ENCODE results near the gene PKM.

PKM gene

GRCh38 chr15:72230197-72231065 is 559 bp downstream of the PKM start:
- Histone ChIP-seq H3K4me1 (ENCODE audit: control insufficient read depth, insufficient read depth, low read length) (peaks cover 41% of the 10 kb centered on the region), H3K4me3 (ENCODE audit: low read length) (peak overlapping the region; percentile 67), H3K9me3 (ENCODE audit: control insufficient read depth, low read length) (no peaks in the 10 kb centered on the region), H3K27me3 (ENCODE audit: control insufficient read depth, insufficient read depth, low read length) (no peaks in the 10 kb centered on the region), H3K9ac (ENCODE audit: low read length) (peak overlapping the region; percentile 79), H3K36me3 (ENCODE audit: control insufficient read depth, insufficient read depth, low read length) (no peaks in the 10 kb centered on the region)

- peak overlapping the region; percentile 67 for H3K4me3 ChIP-seq (ENCODE audit: low read length)
- H3K9ac ChIP-seq (ENCODE audit: low read length), result peak overlapping the region; percentile 79
- no peaks in the 10 kb centered on the region for H3K36me3 ChIP-seq (ENCODE audit: control insufficient read depth, insufficient read depth, low read length)
- peaks cover 41% of the 10 kb centered on the region for H3K4me1 ChIP-seq (ENCODE audit: control insufficient read depth, insufficient read depth, low read length)
- no peaks in the 10 kb centered on the region for H3K27me3 ChIP-seq (ENCODE audit: control insufficient read depth, insufficient read depth, low read length)
- no peaks in the 10 kb centered on the region for H3K9me3 ChIP-seq (ENCODE audit: control insufficient read depth, low read length)
Measured at GRCh38 chr15:72229947-72230196, 1.1 kb downstream of the PKM start.

- Histone ChIP-seq H3K4me1 (ENCODE audit: control insufficient read depth, insufficient read depth, low read length) (peaks cover 41% of the 10 kb centered on the region), H3K4me3 (ENCODE audit: low read length) (peak overlapping the region; percentile 67), H3K9ac (ENCODE audit: low read length) (peak overlapping the region; percentile 79), H3K36me3 (ENCODE audit: control insufficient read depth, insufficient read depth, low read length) (no peaks in the 10 kb centered on the region), H3K27me3 (ENCODE audit: control insufficient read depth, insufficient read depth, low read length) (no peaks in the 10 kb centered on the region), H3K9me3 (ENCODE audit: control insufficient read depth, low read length) (no peaks in the 10 kb centered on the region)
Measured at GRCh38 chr15:72229076-72229946, 1.7 kb downstream of the PKM start.

- H3K4me3 ChIP-seq (ENCODE audit: low read length), result no peak overlapping the region
- no peaks in the 10 kb centered on the region for H3K27me3 ChIP-seq (ENCODE audit: control insufficient read depth, insufficient read depth, low read length)
- H3K9ac ChIP-seq (ENCODE audit: low read length), result no peak overlapping the region
- peaks cover 39% of the 10 kb centered on the region for H3K4me1 ChIP-seq (ENCODE audit: control insufficient read depth, insufficient read depth, low read length)
- no peaks in the 10 kb centered on the region for H3K9me3 ChIP-seq (ENCODE audit: control insufficient read depth, low read length)
- no peaks in the 10 kb centered on the region for H3K36me3 ChIP-seq (ENCODE audit: control insufficient read depth, insufficient read depth, low read length)
Measured at GRCh38 chr15:72227720-72228119, 3.3 kb downstream of the PKM start.

GRCh38 chr15:72227192-72227586 is 3.8 kb downstream of the PKM start:
- Histone ChIP-seq H3K36me3 (ENCODE audit: control insufficient read depth, insufficient read depth, low read length) (no peaks in the 10 kb centered on the region), H3K27me3 (ENCODE audit: control insufficient read depth, insufficient read depth, low read length) (no peaks in the 10 kb centered on the region), H3K9me3 (ENCODE audit: control insufficient read depth, low read length) (no peaks in the 10 kb centered on the region), H3K4me1 (ENCODE audit: control insufficient read depth, insufficient read depth, low read length) (peaks cover 39% of the 10 kb centered on the region), H3K4me3 (ENCODE audit: low read length) (no peak overlapping the region), H3K9ac (ENCODE audit: low read length) (no peak overlapping the region)

GRCh38 chr15:72223278-72223677 is 7.7 kb downstream of the PKM start:
- H3K4me1 ChIP-seq (ENCODE audit: control insufficient read depth, insufficient read depth, low read length), result peaks cover 31% of the 10 kb centered on the region
- H3K27me3 ChIP-seq (ENCODE audit: control insufficient read depth, insufficient read depth, low read length), result no peaks in the 10 kb centered on the region
- H3K9ac ChIP-seq (ENCODE audit: low read length), result no peak overlapping the region
- no peak overlapping the region for H3K4me3 ChIP-seq (ENCODE audit: low read length)
- no peaks in the 10 kb centered on the region for H3K36me3 ChIP-seq (ENCODE audit: control insufficient read depth, insufficient read depth, low read length)
- H3K9me3 ChIP-seq (ENCODE audit: control insufficient read depth, low read length), result no peaks in the 10 kb centered on the region

- Histone ChIP-seq H3K36me3 (ENCODE audit: control insufficient read depth, insufficient read depth, low read length) (no peaks in the 10 kb centered on the region), H3K9me3 (ENCODE audit: control insufficient read depth, low read length) (no peaks in the 10 kb centered on the region), H3K9ac (ENCODE audit: low read length) (no peak overlapping the region)
Measured at GRCh38 chr15:72222393-72222792, 8.6 kb downstream of the PKM start.

GRCh38 chr15:72220687-72221086 is 10.3 kb downstream of the PKM start:
- Histone ChIP-seq H3K27me3 (ENCODE audit: control insufficient read depth, insufficient read depth, low read length) (no peaks in the 10 kb centered on the region), H3K4me1 (ENCODE audit: control insufficient read depth, insufficient read depth, low read length) (peaks cover 14% of the 10 kb centered on the region), H3K36me3 (ENCODE audit: control insufficient read depth, insufficient read depth, low read length) (no peaks in the 10 kb centered on the region), H3K9ac (ENCODE audit: low read length) (no peak overlapping the region), H3K4me3 (ENCODE audit: low read length) (no peak overlapping the region), H3K9me3 (ENCODE audit: control insufficient read depth, low read length) (no peaks in the 10 kb centered on the region)

More at GRCh38 chr15:72222393-72222792, 8.6 kb downstream of the PKM start:
- Histone ChIP-seq H3K4me1 (ENCODE audit: control insufficient read depth, insufficient read depth, low read length) (peaks cover 24% of the 10 kb centered on the region), H3K4me3 (ENCODE audit: low read length) (no peak overlapping the region), H3K27me3 (ENCODE audit: control insufficient read depth, insufficient read depth, low read length) (no peaks in the 10 kb centered on the region)

GRCh38 chr15:72217216-72217615 is 13.8 kb downstream of the PKM start:
- no peaks in the 10 kb centered on the region for H3K9me3 ChIP-seq (ENCODE audit: control insufficient read depth, low read length)

GRCh38 chr15:72216079-72216478 is 14.9 kb downstream of the PKM start:
- Histone ChIP-seq H3K9me3 (ENCODE audit: control insufficient read depth, low read length) (no peaks in the 10 kb centered on the region), H3K36me3 (ENCODE audit: control insufficient read depth, insufficient read depth, low read length) (no peaks in the 10 kb centered on the region), H3K4me3 (ENCODE audit: low read length) (no peak overlapping the region)

More at GRCh38 chr15:72217216-72217615, 13.8 kb downstream of the PKM start:
- Histone ChIP-seq H3K36me3 (ENCODE audit: control insufficient read depth, insufficient read depth, low read length) (no peaks in the 10 kb centered on the region), H3K9ac (ENCODE audit: low read length) (no peak overlapping the region), H3K4me1 (ENCODE audit: control insufficient read depth, insufficient read depth, low read length) (peaks cover 8% of the 10 kb centered on the region), H3K27me3 (ENCODE audit: control insufficient read depth, insufficient read depth, low read length) (no peaks in the 10 kb centered on the region), H3K4me3 (ENCODE audit: low read length) (no peak overlapping the region)

GRCh38 chr15:72207558-72208085 is 23.4 kb downstream of the PKM start:
- H3K36me3 ChIP-seq (ENCODE audit: control insufficient read depth, insufficient read depth, low read length), result peaks cover 46% of the 10 kb centered on the region
- no peaks in the 10 kb centered on the region for H3K9me3 ChIP-seq (ENCODE audit: control insufficient read depth, low read length)
- no peaks in the 10 kb centered on the region for H3K27me3 ChIP-seq (ENCODE audit: control insufficient read depth, insufficient read depth, low read length)
- H3K4me3 ChIP-seq (ENCODE audit: low read length), result no peak overlapping the region
- H3K9ac ChIP-seq (ENCODE audit: low read length), result no peak overlapping the region
- H3K4me1 ChIP-seq (ENCODE audit: control insufficient read depth, insufficient read depth, low read length), result no peaks in the 10 kb centered on the region

More at GRCh38 chr15:72216079-72216478, 14.9 kb downstream of the PKM start:
- no peak overlapping the region for H3K9ac ChIP-seq (ENCODE audit: low read length)
- H3K27me3 ChIP-seq (ENCODE audit: control insufficient read depth, insufficient read depth, low read length), result no peaks in the 10 kb centered on the region
- H3K4me1 ChIP-seq (ENCODE audit: control insufficient read depth, insufficient read depth, low read length), result peaks cover 7% of the 10 kb centered on the region

GRCh38 chr15:72206677-72207000 is 24.4 kb downstream of the PKM start:
- no peaks in the 10 kb centered on the region for H3K4me1 ChIP-seq (ENCODE audit: control insufficient read depth, insufficient read depth, low read length)

More at GRCh38 chr15:72206677-72207000, 24.4 kb downstream of the PKM start:
- H3K9ac ChIP-seq (ENCODE audit: low read length), result no peak overlapping the region
- no peaks in the 10 kb centered on the region for H3K27me3 ChIP-seq (ENCODE audit: control insufficient read depth, insufficient read depth, low read length)
- no peak overlapping the region for H3K4me3 ChIP-seq (ENCODE audit: low read length)
- peaks cover 46% of the 10 kb centered on the region for H3K36me3 ChIP-seq (ENCODE audit: control insufficient read depth, insufficient read depth, low read length)
- no peaks in the 10 kb centered on the region for H3K9me3 ChIP-seq (ENCODE audit: control insufficient read depth, low read length)

All from mucosa of stomach (tissue), 1 donor.